Stimulated activated naive B cell treated with anti-CD40 and anti-IgM and Interleukin-4, amounts not matched to agents 10 μg/mL and 1 μg/mL and 100 μg/mL, for 72 hours (primary cell): ENCODE results near the gene BMAL1.

Source experiments
- ATAC-seq, 2 donors: fragments of 150-1000 bp; cut with Tn5 transposase; replicated peaks; 2 replicates each; pipeline ENCODE4 v1.10.0; 2021; ENCODE audit warnings: moderate library complexity in 1 of 2
- DNase-seq: peaks from one replicate; pipeline ENCODE4 v3.0.0; 2021
- H3K27ac Mint-ChIP-seq: one replicate; pipeline ENCODE4 v1.8.0; 2022; ENCODE audit warnings: mild to moderate bottlenecking, mixed read lengths
- H3K27me3 Mint-ChIP-seq, 2 donors: one replicate each; pipeline ENCODE4 v1.8.0; 2022; ENCODE audit warnings: mixed read lengths in 2 of 2
- H3K36me3 Mint-ChIP-seq, 2 donors: one replicate each; pipeline ENCODE4 v1.8.0; 2022; ENCODE audit warnings: mixed read lengths in 2 of 2, mild to moderate bottlenecking in 1 of 2
- H3K4me1 Mint-ChIP-seq, 2 donors: one replicate each; pipeline ENCODE4 v1.8.0; 2022; ENCODE audit warnings: mixed read lengths in 2 of 2, mild to moderate bottlenecking in 1 of 2
- H3K4me3 Mint-ChIP-seq, 2 donors: one replicate each; pipeline ENCODE4 v1.8.0; 2022; ENCODE audit warnings: mild to moderate bottlenecking in 2 of 2, mixed read lengths in 2 of 2, moderate library complexity in 1 of 2
- H3K9me3 Mint-ChIP-seq, 2 donors: one replicate each; pipeline ENCODE4 v1.8.0; 2022; ENCODE audit warnings: mixed read lengths in 2 of 2, mild to moderate bottlenecking in 1 of 2

The BMAL1 gene

GRCh38 chr11:13291800-13292199, 14.2 kb downstream of the BMAL1 start:
- Mint-ChIP-seq H3K27me3 (no peaks in the 10 kb centered on the region), H3K9me3 (no peaks in the 10 kb centered on the region), H3K4me3 (no peak overlapping the region), H3K36me3 (peaks cover 0 to 4% of the 10 kb centered on the region in 2 donors), H3K27ac (no peak overlapping the region), H3K4me1 (peaks cover 34 to 58% of the 10 kb centered on the region in 2 donors)
- no peak for DNase-seq
- ATAC-seq: no peak

- Mint-ChIP-seq H3K27ac (peak overlapping the region; percentile 3), H3K9me3 (no peaks in the 10 kb centered on the region), H3K4me1 (peaks cover 37 to 61% of the 10 kb centered on the region in 2 donors), H3K4me3 (no peak overlapping the region), H3K27me3 (no peaks in the 10 kb centered on the region), H3K36me3 (peaks cover 0 to 4% of the 10 kb centered on the region in 2 donors)
- DNase-seq (no peak), ATAC-seq (no peak)
Observed at GRCh38 chr11:13292970-13293369, 15.4 kb downstream of the BMAL1 start.

DNA sequence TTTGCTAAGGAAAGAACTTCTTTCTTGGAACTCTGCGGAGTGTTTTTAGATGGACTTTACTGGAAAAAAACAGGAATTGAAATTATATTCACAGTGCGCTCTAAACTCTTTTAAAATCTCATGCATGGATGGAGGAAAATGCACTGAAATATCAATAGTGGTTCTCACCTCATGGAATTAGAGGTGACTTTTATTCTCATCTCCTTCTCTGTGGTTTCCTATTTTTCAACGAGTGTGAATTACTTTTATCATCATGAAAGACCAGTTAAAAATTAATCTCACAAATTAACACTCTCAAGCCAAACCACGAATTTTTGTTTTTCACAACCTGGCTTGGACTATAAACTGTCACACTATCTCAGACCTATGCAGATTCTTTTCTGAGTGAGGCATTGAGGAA, 16.6 kb downstream of the BMAL1 start:
- Mint-ChIP-seq H3K27me3 (no peaks in the 10 kb centered on the region), H3K4me1 (peaks cover 41 to 66% of the 10 kb centered on the region in 2 donors), H3K4me3 (no peak overlapping the region), H3K27ac (no peak overlapping the region), H3K36me3 (peaks cover 4 to 9% of the 10 kb centered on the region in 2 donors), H3K9me3 (no peaks in the 10 kb centered on the region)
- DNase-seq: no peak
- peak in 1 of 2 donors; percentile 27 for ATAC-seq

DNA sequence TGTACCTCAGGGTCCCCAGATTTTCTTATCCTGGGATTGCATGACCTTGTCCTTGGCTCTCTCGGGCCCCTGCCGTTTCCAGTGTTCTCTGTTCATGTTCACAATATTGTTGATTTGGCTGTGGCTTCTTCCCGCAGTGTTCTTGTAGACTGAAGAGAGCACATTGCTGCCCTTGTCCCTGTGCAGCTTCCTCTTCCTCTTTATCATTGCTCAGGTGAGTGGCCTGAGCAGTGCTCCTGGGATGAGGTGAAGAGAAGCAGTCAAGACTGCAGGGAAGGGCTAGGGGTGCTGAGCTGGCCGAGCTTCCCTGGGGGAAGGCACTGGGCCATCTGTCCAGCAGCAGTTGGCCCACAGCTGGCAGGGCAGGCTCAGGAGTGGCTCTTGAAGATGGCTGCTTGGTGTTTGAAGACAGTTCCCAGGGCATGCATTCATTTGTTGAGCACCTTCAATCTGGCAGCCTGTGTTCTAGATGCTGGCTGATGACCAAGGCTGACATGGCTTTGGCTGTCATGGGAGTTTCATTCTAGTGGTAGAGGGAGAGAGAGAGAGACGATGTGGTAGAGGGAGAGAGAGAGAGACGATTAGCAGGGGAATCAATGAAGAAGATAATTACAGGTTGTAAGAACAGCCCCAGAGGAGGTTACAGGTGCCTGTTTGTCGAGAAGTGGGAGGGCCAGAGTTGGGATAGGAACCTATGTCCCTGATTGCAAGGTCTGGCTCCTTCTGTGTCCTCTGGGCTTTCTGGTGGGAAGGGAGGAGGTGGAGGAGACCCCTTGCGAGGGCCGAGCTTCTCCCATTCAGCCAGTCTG, 17.4 kb downstream of the BMAL1 start:
- ATAC-seq: no peak
- Mint-ChIP-seq H3K4me1 (peaks cover 41 to 70% of the 10 kb centered on the region in 2 donors), H3K36me3 (peaks cover 8 to 12% of the 10 kb centered on the region in 2 donors), H3K27me3 (no peaks in the 10 kb centered on the region), H3K4me3 (no peak overlapping the region), H3K27ac (no peak overlapping the region), H3K9me3 (no peaks in the 10 kb centered on the region)
- DNase-seq: no peak

DNA sequence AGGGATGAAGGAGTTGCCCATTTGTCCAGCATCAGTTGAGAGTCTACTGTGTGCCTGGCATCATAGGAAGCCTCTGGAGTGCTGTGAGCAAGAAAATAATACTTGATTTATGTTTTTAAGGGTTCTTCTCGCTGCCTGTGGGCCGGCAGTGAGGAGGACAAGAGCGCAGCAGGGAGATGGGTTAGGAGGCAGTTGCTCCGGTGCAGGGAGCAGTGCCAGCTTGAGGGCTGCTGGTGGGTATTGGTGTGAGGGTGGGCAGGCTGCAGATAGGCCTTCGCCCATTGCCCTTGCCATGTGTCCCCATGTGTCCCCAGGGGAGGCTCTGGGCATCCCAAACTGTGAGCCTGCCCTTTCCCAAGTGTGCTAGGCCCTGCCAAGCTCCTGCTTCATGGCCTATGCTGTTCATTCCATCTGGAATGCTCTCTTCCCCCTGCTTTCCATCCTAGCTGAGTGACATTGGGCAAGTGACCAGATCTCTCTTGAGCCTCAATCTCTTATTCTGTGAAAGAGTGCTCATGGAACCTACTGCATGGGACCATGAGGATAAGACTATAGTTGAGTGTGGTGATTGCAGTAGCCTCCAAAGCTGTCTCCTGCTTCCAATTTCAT, 19.8 kb downstream of the BMAL1 start:
- no peak overlapping the region for H3K27ac Mint-ChIP-seq
- peaks cover 47 to 86% of the 10 kb centered on the region in 2 donors for H3K4me1 Mint-ChIP-seq
- H3K36me3 Mint-ChIP-seq: peaks cover 8 to 9% of the 10 kb centered on the region in 2 donors
- no peak overlapping the region for H3K4me3 Mint-ChIP-seq
- no peaks in the 10 kb centered on the region for H3K9me3 Mint-ChIP-seq
- H3K27me3 Mint-ChIP-seq: no peaks in the 10 kb centered on the region
- DNase-seq: no peak
- ATAC-seq: no peak

- Mint-ChIP-seq H3K4me1 (peaks cover 45 to 87% of the 10 kb centered on the region in 2 donors), H3K36me3 (peaks cover 10 to 12% of the 10 kb centered on the region in 2 donors), H3K4me3 (no peak overlapping the region), H3K27me3 (no peaks in the 10 kb centered on the region), H3K9me3 (no peaks in the 10 kb centered on the region), H3K27ac (no peak overlapping the region)
- ATAC-seq: peak; percentile 29 to 45
- no peak for DNase-seq
Observed at GRCh38 chr11:13297917-13298356, 20.3 kb downstream of the BMAL1 start.

DNA sequence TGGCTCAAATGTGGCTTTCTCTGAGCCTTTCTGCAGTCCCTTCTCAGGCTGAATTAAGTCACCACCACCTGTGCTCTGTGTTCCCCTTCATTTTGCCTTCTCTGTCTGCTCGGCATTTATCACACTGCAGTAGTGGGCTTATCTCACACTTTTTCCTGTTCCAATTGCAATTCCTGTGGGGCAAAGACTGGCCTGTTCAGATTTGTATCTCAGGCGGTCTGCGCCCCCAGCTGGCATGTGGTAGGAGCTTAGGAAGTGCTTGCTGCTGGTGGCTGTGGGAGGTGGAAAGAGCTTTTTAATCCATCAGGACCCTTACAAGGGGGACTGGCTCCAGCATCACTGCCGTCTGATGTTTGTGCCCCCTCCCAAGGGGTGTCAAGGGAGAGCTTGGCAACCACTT, 21.2 kb downstream of the BMAL1 start:
- Mint-ChIP-seq H3K36me3 (peaks cover 19% of the 10 kb centered on the region in 2 donors), H3K27ac (no peak overlapping the region), H3K4me3 (no peak overlapping the region), H3K9me3 (peaks cover 5 to 8% of the 10 kb centered on the region in 2 donors), H3K4me1 (peaks cover 48 to 89% of the 10 kb centered on the region in 2 donors), H3K27me3 (no peaks in the 10 kb centered on the region)
- ATAC-seq (no peak), DNase-seq (no peak)

- Mint-ChIP-seq H3K27me3 (no peaks in the 10 kb centered on the region), H3K27ac (no peak overlapping the region), H3K4me1 (peaks cover 40 to 71% of the 10 kb centered on the region in 2 donors), H3K9me3 (peaks cover 10 to 12% of the 10 kb centered on the region in 2 donors), H3K4me3 (no peak overlapping the region), H3K36me3 (peaks cover 23% of the 10 kb centered on the region in 2 donors)
- DNase-seq: no peak
- no peak for ATAC-seq
Observed at GRCh38 chr11:13301522-13301921, 23.9 kb downstream of the BMAL1 start.

DNA sequence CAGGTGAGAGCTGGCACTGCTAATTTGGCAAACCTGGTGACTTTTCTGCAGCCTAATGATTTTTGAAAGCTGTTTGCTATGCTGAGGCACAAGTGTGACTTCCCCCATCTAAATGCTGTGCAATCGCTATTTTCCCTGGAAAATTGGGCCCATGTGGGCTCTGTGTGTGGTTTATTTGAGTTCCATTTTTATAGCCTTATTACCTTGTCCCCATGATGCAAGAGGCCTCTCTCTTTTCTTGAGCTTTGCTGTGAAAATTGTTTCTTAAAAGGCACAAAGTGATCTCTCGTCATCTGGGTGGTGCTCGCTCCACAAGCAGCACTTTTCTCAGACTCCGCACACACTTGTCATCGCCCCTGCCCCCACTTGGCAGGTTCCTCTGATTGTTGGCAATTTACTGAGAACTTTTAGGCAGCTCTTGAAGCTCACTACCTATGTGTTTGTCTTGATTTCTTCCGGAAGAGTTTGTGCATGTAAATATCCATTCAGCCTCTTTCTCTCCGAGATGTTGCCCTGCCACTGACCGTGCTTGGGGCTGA, 24.9 kb downstream of the BMAL1 start:
- no peak for DNase-seq
- peaks cover 10 to 12% of the 10 kb centered on the region in 2 donors for H3K9me3 Mint-ChIP-seq
- peaks cover 37 to 63% of the 10 kb centered on the region in 2 donors for H3K4me1 Mint-ChIP-seq
- no peak overlapping the region for H3K4me3 Mint-ChIP-seq
- H3K36me3 Mint-ChIP-seq: peaks cover 23% of the 10 kb centered on the region in 2 donors
- no peaks in the 10 kb centered on the region for H3K27me3 Mint-ChIP-seq
- no peak for ATAC-seq
- no peak overlapping the region for H3K27ac Mint-ChIP-seq

DNA sequence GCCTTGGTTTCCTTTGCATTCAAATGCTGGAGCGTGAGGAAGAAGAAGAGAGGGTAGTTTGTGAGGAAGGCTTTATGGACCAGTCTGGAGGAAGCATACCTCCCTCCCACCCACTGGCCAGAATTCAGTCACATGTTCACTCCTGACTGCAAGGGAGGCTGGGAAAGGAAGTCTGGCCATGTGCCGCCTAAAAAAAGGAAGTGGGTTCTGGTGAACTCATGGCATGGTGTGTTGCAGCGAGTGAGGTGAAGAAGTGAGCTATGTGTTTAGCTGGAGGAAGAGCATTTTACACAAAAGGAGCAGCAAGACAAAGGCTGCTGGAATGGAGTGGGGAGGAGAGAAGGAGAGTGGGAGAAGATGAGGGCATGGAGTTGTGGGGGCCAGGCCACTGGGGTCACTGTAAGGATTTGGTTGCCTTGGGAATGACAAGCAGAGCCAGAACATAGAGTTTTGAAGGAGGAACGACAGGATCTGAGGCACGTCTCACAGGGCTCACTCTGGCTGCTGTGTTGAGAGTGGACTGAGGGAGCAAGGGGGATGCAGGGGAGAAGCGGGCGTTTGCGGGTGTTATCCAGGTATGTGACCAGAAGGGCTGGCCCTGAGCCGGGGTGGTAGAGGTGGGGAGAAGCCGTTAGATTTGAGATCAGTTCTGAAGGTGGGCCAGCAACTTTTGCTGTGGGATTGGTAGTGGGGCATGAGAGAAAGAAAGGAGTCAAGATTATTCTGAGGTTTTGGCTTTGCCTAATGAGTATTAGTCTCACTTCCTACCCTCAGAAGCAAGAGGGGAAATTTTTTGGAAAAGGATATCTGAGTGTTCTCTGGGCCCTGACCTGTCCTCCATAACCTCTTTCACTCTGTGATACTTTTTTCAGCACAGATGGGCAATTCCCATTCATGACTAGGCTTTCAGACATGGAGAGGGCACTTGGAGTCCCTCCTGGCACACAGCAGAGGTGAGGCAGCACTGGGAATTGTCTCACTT, 26.4 kb downstream of the BMAL1 start:
- Mint-ChIP-seq H3K4me1 (peaks cover 29 to 50% of the 10 kb centered on the region in 2 donors), H3K27ac (peak overlapping the region; percentile 43), H3K36me3 (peaks cover 20 to 21% of the 10 kb centered on the region in 2 donors), H3K27me3 (no peaks in the 10 kb centered on the region), H3K9me3 (peaks cover 10 to 12% of the 10 kb centered on the region in 2 donors), H3K4me3 (peak overlapping the region in 1 of 2 donors; percentile 25)
- no peak for DNase-seq
- ATAC-seq: peak; percentile 75 to 78

GRCh38 chr11:13304655-13305335, 27.2 kb downstream of the BMAL1 start:
- H3K4me3 Mint-ChIP-seq: no peak overlapping the region
- peaks cover 10 to 12% of the 10 kb centered on the region in 2 donors for H3K9me3 Mint-ChIP-seq
- peaks cover 15 to 17% of the 10 kb centered on the region in 2 donors for H3K36me3 Mint-ChIP-seq
- H3K27ac Mint-ChIP-seq: no peak overlapping the region
- H3K4me1 Mint-ChIP-seq: peaks cover 25 to 44% of the 10 kb centered on the region in 2 donors
- H3K27me3 Mint-ChIP-seq: no peaks in the 10 kb centered on the region
- no peak for ATAC-seq
- DNase-seq: no peak

DNA sequence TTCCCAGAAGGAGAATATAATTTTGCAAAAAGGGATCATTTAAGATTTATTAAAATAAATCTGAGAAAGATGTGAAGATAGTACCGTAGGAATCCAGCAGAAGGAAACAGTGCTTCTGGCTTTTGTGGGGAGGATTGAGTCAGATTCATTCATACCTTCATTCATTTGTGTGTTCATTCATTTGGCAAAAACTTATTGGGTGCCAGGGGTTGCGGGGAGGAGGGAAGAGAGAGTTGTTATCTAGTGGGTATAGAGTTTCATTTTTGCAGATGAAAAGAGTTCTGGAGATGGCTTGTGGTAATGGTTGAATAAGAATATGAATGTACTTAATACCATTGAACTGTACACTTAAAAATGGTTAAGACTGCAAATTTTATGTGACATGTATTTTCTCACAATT, 31.1 kb downstream of the BMAL1 start:
- ATAC-seq (no peak), DNase-seq (no peak)
- H3K27ac Mint-ChIP-seq: no peak overlapping the region
- H3K27me3 Mint-ChIP-seq: no peaks in the 10 kb centered on the region
- H3K4me1 Mint-ChIP-seq: peaks cover 15 to 16% of the 10 kb centered on the region in 2 donors
- no peak overlapping the region for H3K4me3 Mint-ChIP-seq
- peaks cover 5% of the 10 kb centered on the region in 2 donors for H3K9me3 Mint-ChIP-seq
- peaks cover 24 to 30% of the 10 kb centered on the region in 2 donors for H3K36me3 Mint-ChIP-seq

- no peaks in the 10 kb centered on the region for H3K27me3 Mint-ChIP-seq
- no peak overlapping the region for H3K27ac Mint-ChIP-seq
- peaks cover 14 to 15% of the 10 kb centered on the region in 2 donors for H3K4me1 Mint-ChIP-seq
- no peak overlapping the region for H3K4me3 Mint-ChIP-seq
- H3K9me3 Mint-ChIP-seq: peaks cover under 1% of the 10 kb centered on the region in 2 donors
- DNase-seq: no peak
- ATAC-seq: no peak
- peaks cover 19 to 30% of the 10 kb centered on the region in 2 donors for H3K36me3 Mint-ChIP-seq
Observed at GRCh38 chr11:13309156-13309555, 31.6 kb downstream of the BMAL1 start.
